Activated CD8-positive, alpha-beta memory T cell treated with anti-CD3 and anti-CD28 coated beads for 36 hours (primary cell): Measurements from ENCODE around the gene RALGAPA2. TPM values are rescaled to one million over a fixed set of nuclear protein-coding genes. Genes with fewer than 3 reads are reported as not detected.

Experiments
- CTCF ChIA-PET: fragments of 350-600 bp; sonication (Branson Sonifier 250); formaldehyde crosslinking; loops from one replicate; lab custom pipeline; 2021; ENCODE audit warnings: antibody characterized with exemption; lab: Charles Lee
- POLR2A ChIA-PET: fragments of 350-600 bp; sonication (Branson Sonifier 250); formaldehyde crosslinking; loops from one replicate; lab custom pipeline; 2021; ENCODE audit warnings: antibody characterized with exemption; lab: Charles Lee
- total RNA-seq, 2 experiments: library from RNA; stranded (reverse); gene quantifications; one replicate each; pipeline ENCODE4 v1.2.3, GENCODE V29; 2021

Gene RALGAPA2
- total RNA-seq, 2 experiments from 2014 or later: 13.8 to 15.1 TPM

DNA sequence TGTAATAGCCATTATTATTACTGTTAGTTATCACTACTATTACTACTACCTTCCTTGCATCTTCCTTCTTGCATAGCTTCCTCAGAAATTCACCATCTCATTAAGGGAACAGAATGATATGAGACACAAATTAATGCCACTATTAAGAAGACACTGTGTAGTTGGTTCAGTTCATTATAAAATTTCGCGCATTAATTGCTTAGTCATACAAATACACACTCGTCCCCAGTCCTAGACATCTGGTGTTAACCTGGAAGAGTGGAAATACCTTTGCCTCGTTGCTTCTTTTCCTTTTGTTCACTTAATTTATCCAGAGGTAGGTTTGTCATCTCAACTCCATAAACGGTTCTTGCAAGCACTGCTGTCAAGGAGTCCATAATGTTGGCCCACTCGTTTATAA, 107.5 kb downstream of the RALGAPA2 start:
- ChIA-PET CTCF (no interaction called here), POLR2A (no interaction called here)

- ChIA-PET POLR2A (no interaction called here), CTCF (interaction anchor here (0.7 to 1.4 kb wide), 2 partner anchors 11 to 38 kb away, joined by 3 to 5 read pairs; no protein-coding TSS in a partner anchor)
Observed at GRCh38 chr20:20604357-20604756, 108.1 kb downstream of the RALGAPA2 start.

GRCh38 chr20:20603339-20603990, 109.0 kb downstream of the RALGAPA2 start:
- ChIA-PET POLR2A (no interaction called here), CTCF (interaction anchor here (1.4 kb wide), 1 partner anchor 10 kb away, joined by 5 read pairs; no protein-coding TSS in a partner anchor)

- CTCF ChIA-PET: no interaction called here
- POLR2A ChIA-PET: no interaction called here
Observed at GRCh38 chr20:20597966-20598365, 114.5 kb downstream of the RALGAPA2 start.

DNA sequence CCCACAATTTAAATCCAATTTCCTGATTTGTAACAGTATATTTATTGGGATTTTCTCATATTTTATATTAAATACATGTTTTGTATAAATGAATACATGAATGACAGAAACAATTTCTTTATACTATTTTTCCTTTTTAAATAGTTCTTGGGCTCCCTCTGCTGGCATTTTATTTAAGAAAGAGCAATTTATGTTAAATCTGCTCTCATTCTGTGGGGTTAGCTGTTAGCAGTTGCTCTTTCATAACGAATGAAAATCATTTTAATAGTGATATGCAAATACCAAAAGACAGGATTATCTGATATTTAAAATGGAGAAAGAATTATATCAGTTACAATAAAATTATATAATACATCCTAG, 118.3 kb downstream of the RALGAPA2 start:
- CTCF ChIA-PET: interaction anchor here (1.0 to 1.5 kb wide), 4 partner anchors 10 to 560 kb away, joined by 3 to 6 read pairs (median 6); no protein-coding TSS in a partner anchor
- POLR2A ChIA-PET: no interaction called here

DNA sequence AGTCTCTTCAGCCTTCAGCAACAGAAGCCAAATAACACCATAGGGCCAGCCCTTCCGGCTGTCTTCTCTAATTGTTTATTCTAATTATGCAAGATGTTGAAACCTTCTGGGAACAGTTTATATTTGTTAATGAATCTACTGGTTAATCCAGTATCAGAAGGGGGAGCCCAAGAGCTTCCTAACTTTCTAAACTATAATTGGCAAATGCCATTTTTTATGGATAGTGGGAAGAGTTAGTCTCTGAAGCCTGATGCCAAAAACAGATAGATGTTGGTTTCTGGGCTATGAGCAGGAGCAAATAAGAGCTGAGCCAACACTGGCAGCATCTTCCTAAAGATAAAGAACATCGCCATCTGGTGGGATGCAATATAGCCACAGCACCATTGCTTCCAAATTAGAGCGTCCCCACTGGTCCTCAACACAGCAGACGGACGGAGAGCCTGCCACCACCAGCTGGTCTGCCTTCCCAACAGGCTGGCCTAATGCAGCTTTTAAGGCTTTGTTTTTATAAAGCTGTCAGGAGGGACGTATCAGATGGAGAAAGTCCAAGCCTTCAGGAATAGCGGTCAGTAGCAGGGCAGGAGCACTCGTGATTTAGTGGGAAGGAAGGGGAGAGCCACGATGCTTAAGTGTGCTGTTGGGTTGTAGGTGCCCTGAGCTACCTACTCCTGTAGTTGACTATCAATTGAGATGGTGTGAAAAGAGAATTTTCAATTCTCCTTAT, 118.8 kb downstream of the RALGAPA2 start:
- CTCF ChIA-PET: interaction anchor here (0.6 to 1.5 kb wide), 5 partner anchors 10 to 560 kb away, joined by 3 to 6 read pairs (median 5); no protein-coding TSS in a partner anchor
- POLR2A ChIA-PET: no interaction called here

DNA sequence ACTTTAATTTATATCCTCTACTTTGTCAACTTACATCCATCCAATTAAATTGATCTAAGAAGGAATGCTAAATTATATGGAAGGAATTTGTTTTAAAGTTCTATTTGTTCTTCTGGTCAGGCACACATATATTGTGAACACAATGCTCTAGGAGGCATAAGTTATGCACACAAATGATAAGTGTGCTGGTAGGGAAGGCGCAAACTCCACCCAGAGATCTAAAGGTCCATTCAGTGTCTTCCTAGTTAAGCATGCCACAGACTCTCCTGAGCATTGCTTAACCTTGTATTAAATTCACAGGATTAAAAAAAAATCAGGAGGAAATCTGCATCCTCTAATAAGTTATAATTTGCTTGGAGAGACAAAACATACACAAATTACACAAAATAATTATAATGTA, 127.3 kb downstream of the RALGAPA2 start:
- ChIA-PET CTCF (no interaction called here), POLR2A (no interaction called here)

GRCh38 chr20:20582734-20583133, 129.7 kb downstream of the RALGAPA2 start:
- POLR2A ChIA-PET: no interaction called here
- CTCF ChIA-PET: no interaction called here

- ChIA-PET CTCF (no interaction called here), POLR2A (no interaction called here)
Observed at GRCh38 chr20:20580139-20580538, 132.3 kb downstream of the RALGAPA2 start.

- ChIA-PET CTCF (no interaction called here), POLR2A (no interaction called here)
Observed at GRCh38 chr20:20578838-20579237, 133.6 kb downstream of the RALGAPA2 start.

GRCh38 chr20:20573797-20574196, 138.6 kb downstream of the RALGAPA2 start:
- CTCF ChIA-PET: interaction anchor here (1.3 kb wide), 1 partner anchor 20 kb away, joined by 3 read pairs; no protein-coding TSS in a partner anchor
- POLR2A ChIA-PET: no interaction called here

GRCh38 chr20:20571068-20571780, 141.2 kb downstream of the RALGAPA2 start:
- POLR2A ChIA-PET: no interaction called here
- CTCF ChIA-PET: no interaction called here

DNA sequence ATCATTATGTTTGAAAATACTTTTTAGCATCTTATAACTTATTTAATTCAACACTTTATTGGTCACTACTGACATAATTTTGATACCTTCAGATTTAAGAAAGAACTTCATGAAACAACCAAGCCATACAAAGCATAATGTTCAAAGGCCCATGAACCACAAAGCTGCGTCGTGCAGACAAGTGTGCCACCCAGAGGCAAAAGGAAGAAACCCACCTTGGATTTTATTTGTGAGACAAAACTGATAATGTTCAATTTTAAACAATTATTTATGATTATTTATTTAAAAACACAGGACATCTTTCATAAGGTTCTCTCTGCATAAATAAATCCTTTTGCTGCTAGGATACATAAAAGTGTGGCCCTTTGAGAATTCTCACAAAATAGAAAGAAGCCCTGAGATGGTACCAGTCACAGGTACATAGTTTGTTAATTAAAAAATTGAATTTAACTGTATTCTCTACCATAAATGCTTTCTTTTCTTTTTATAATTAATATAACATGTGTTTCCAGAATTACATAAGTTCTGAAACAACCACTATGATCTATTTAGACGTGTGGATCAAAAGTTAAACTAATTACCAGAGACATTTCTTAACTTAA, 143.7 kb downstream of the RALGAPA2 start:
- ChIA-PET POLR2A (no interaction called here), CTCF (interaction anchor here (0.6 to 1.4 kb wide), 3 partner anchors 240 to 484 kb away, joined by 3 to 4 read pairs (median 3); no protein-coding TSS in a partner anchor)

DNA sequence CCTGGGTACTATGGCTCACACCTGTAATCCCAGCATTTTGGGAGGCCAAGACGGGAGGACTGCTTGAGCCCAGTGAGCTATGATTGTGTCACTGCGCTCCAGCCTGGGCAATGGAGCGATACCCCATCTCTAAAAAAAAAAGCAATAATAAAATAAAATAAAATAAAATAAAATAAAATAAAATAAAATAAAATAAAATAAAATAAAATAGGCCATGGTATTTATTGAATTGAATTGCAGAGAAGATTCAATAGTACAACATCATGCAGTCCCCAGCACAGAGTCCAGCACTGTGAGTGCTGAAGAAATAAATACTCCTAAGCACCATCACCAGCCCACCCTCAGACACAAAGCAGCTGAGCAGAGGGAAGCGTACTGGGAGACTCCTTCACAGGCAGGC, 144.7 kb downstream of the RALGAPA2 start:
- ChIA-PET CTCF (interaction anchor here (1.2 kb wide), 1 partner anchor 483 kb away, joined by 3 read pairs; no protein-coding TSS in a partner anchor), POLR2A (no interaction called here)

DNA sequence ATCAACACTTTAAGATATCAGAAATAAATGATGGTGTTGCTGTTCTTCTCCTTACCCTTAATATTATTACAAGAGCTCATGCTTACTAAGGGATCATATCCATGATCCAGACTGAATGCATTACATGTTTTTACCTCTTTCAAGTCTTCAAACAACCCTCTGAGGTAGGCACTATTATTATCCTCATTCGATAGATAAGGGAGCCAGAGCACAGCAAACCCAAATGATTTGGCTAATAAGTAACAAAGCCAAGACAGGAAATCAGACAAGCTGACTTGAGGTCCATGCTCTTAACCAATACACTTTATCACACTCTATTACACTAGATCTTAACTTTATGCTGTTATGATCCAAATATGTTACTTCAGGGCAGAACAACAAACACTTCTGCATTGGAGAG, 145.9 kb downstream of the RALGAPA2 start:
- POLR2A ChIA-PET: no interaction called here
- CTCF ChIA-PET: no interaction called here

- ChIA-PET CTCF (no interaction called here), POLR2A (no interaction called here)
Observed at GRCh38 chr20:20564279-20564678, 148.2 kb downstream of the RALGAPA2 start.

DNA sequence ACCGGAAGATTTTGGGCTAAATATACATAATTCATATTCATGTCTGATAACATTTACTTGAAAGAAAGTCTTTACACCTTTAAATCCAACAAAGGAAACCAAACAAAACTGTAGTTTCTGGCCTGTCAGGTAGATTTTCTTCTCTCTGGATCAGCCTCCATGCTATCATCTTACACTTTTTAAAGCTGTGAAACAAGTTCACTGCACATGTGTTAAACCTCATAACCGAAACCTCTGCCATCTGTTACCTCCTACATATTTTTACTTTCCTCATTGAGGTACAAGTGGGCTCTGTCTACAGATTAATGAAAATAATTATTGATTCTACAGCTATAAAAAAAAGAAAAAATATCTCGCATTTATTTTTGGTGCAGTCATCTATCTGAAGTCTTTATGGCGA, 149.9 kb downstream of the RALGAPA2 start:
- CTCF ChIA-PET: no interaction called here
- POLR2A ChIA-PET: no interaction called here

DNA sequence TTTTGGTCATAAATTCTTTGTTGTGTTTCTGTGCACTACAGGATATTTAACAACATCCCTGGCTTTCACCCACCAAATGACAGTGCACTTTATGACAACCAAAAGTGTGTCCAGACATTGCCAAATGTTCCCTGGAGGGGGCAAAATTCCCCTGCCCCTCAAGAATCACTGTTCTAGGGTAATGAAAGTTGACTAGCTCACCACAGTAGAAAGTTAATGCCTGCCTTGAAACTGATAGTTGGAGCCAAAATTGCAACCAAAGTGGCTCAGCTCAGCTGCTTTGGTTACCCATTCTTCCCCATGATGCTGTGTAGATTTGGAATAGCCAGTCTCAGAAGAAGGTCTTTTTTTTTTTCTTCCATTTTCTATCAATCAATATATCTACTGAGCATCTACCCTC, 150.6 kb downstream of the RALGAPA2 start:
- CTCF ChIA-PET: no interaction called here
- POLR2A ChIA-PET: no interaction called here

- POLR2A ChIA-PET: no interaction called here
Observed at GRCh38 chr20:20561172-20561571, 151.3 kb downstream of the RALGAPA2 start.

DNA sequence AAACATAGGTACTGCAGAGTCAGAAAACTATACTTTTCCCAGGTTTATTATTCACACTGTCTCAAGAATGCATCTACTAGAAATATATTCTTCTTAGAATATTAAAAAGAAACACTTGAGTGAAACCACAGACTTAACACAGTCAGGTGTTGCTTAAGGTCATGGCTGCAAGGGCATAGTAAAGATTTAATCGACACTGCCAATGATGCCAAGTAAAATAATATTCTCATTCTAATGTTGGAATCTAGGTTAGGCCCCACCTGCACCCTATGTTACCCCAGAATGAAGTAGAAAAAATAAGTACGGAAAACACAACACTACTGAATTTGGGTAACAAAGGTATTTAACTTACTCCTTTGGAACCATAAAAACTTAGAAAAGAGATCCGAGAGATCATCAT, 155.0 kb downstream of the RALGAPA2 start:
- CTCF ChIA-PET: no interaction called here

More at GRCh38 chr20:20561172-20561571, 151.3 kb downstream of the RALGAPA2 start:
- CTCF ChIA-PET: no interaction called here

More for the DNA sequence above, 155.0 kb downstream of the RALGAPA2 start:
- POLR2A ChIA-PET: no interaction called here
